Gastroesophageal sphincter (tissue), 4 donors: Measurements from ENCODE around the gene FAM193A. TPM values are rescaled to one million over a fixed set of nuclear protein-coding genes. Genes with fewer than 3 reads are reported as not detected.

Experiments
- ATAC-seq: fragments of 150-250 bp; one replicate; pipeline ENCODE4 v1.9.1; 2016; ENCODE audit warnings: mild to moderate bottlenecking, moderate library complexity
- H3K27ac ChIP-seq, 4 donors: fragments of 200-600 bp; sonication (generic) in 3 of 4; 1 replicate in 3 of 4; 2 replicates in 1 of 4; pipeline ENCODE4 v1.5.1; 2016 to 2019
- H3K27me3 ChIP-seq: fragments of 200-600 bp; sonication (generic); one replicate; pipeline ENCODE4 v1.5.1; 2019
- H3K36me3 ChIP-seq, 2 donors: fragments of 200-600 bp; sonication (generic); one replicate each; pipeline ENCODE4 v1.5.1; 2019; ENCODE audit warnings: control low read depth in 1 of 2
- H3K4me1 ChIP-seq, 3 donors: fragments of 200-600 bp; sonication (generic); 1 replicate in 2 of 3; 2 replicates in 1 of 3; pipeline ENCODE4 v1.5.1; 2016 to 2019; ENCODE audit warnings: control low read depth in 2 of 3
- H3K4me3 ChIP-seq, 2 donors: fragments of 200-600 bp; sonication (generic); one replicate each; pipeline ENCODE4 v1.5.1; 2019; ENCODE audit warnings: mild to moderate bottlenecking in 1 of 2, moderate library complexity in 1 of 2
- H3K9me3 ChIP-seq, 3 donors: fragments of 200-600 bp; sonication (generic); one replicate each; pipeline ENCODE4 v1.5.1; 2017 to 2019; ENCODE audit warnings: control low read depth in 2 of 3
- CTCF ChIP-seq, 4 experiments: fragments of 200-600 bp in 2 of 4; fragments of 450-650 bp in 2 of 4; sonication (generic) in 1 of 4; IDR thresholded peaks; one replicate each; pipeline ENCODE4 v1.5.1; 2017 to 2019; ENCODE audit warnings: antibody characterized with exemption in 4 of 4, mild to moderate bottlenecking in 2 of 4, moderate library complexity in 2 of 4
- EP300 ChIP-seq: sonication (generic); formaldehyde crosslinking; IDR thresholded peaks from one replicate; pipeline ENCODE4 v1.6.1; 2017; ENCODE audit warnings: antibody characterized with exemption, mild to moderate bottlenecking
- POLR2A ChIP-seq, 2 donors: fragments of 450-650 bp; IDR thresholded peaks; one replicate each; pipeline ENCODE4 v1.6.1; 2017; ENCODE audit warnings: antibody characterized with exemption in 2 of 2, mild to moderate bottlenecking in 2 of 2, moderate library complexity in 1 of 2
- POLR2AphosphoS5 ChIP-seq: sonication (generic); formaldehyde crosslinking; IDR thresholded peaks from one replicate; pipeline ENCODE4 v1.6.1; 2017; ENCODE audit warnings: antibody characterized with exemption
- WGBS, 2 donors: methylation state at CpG; one replicate each; pipeline ENCODE4 v1.1.5; 2018; ENCODE audit warnings: low coverage in 1 of 2; 5-methylcytosine and 5-hydroxymethylcytosine counted together
- total RNA-seq, 4 donors: library from RNA; depleted of rRNA; stranded (reverse); fragments of >200 nt; gene quantifications; one replicate each; pipeline ENCODE4 v1.1.0, GENCODE V29; 2016

Gene FAM193A
- total RNA-seq, 4 donors from 2014 or later: 24.5 to 35.6 (median 30.2) TPM

DNA sequence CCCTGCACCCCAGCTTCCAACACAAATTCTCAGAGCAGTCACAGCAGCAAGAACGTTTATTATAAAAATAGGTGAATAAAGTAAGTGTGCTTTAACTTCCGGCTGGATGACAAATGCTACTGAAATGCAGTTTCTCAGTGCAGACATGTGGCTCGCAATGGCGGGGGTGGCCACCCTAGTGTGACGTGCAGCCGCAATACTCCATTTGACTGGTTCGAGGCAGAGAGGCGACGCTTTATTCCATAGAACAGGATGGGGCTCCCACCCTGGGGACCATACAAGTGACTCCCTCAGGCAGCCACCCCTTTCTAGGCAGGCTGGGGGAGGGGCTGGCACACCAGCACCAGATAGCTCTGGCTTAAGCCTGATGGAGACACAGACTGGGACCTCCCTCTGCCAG is 205.2 kb downstream of the FAM193A start:
- WGBS, 2 donors: 58 to 77% methylated on average over 2 to 8 of the region's 9 CpGs
- Histone ChIP-seq H3K9me3 (peaks cover 0 to under 1% (median 0%) of the 10 kb centered on the region in 3 donors), H3K27me3 (no peaks in the 10 kb centered on the region), H3K36me3 (peaks cover 0 to 55% of the 10 kb centered on the region in 2 donors), H3K4me3 (no peak overlapping the region), H3K4me1 (peaks cover 0 to 10% (median 0%) of the 10 kb centered on the region in 3 donors), H3K27ac (no peak overlapping the region)
- TF ChIP-seq POLR2A (IDR thresholded peaks at IDR 0.05) (no peak), POLR2AphosphoS5 (no peak), CTCF (IDR thresholded peaks at IDR 0.05) (no peak), EP300 (no peak)
- ATAC-seq: no peak

- no peak overlapping the region for H3K27ac ChIP-seq
Observed at GRCh38 chr4:2742081-2742822, 205.8 kb downstream of the FAM193A start.

DNA sequence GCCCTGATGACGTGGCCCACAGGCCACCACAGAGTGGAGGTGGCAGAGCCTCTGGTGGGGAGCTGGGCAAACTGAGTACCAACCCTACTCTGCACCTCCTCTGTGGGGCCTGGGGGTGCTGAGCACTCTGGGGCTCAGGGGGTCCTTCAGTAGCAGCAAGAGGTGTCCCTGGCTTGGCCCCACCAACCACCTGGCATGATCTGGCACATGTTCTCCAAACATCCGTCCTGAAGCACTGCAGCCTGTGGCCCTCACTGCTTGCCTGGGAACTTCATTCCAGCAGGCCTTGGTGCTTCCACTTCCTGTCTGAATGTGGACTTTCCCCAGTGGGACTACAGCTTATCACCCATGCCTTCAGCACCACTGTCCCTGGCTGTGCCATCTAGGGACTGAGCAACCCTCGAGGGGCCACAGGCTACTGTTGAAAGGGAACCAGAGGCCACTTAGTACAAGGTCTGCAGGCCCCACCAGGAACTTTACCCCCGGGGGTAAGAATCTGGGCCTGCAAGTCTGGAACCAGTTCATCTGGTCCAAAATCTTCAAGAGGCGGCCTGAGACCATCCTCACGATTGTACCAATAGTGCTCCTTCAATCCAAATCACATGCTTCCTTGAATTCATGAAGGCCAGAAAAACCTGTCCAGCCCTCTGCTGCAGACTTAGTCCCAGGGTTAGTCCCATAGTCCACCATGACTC is 206.5 kb downstream of the FAM193A start:
- H3K27me3 ChIP-seq: no peaks in the 10 kb centered on the region
- no peak for TF ChIP-seq EP300
- TF ChIP-seq CTCF (IDR thresholded peaks at IDR 0.05): no peak
- no peak for TF ChIP-seq POLR2AphosphoS5
- TF ChIP-seq POLR2A (IDR thresholded peaks at IDR 0.05): no peak
- H3K9me3 ChIP-seq: no peaks in the 10 kb centered on the region
- no peak overlapping the region for H3K4me3 ChIP-seq
- no peak overlapping the region for H3K27ac ChIP-seq
- H3K4me1 ChIP-seq: peaks cover 0 to 17% (median 0%) of the 10 kb centered on the region in 3 donors
- no peak for ATAC-seq
- peaks cover 0 to 67% of the 10 kb centered on the region in 2 donors for H3K36me3 ChIP-seq
- no CpG with 5 or more reads among the region's 6 CpGs for WGBS, 2 donors

More at GRCh38 chr4:2742081-2742822, 205.8 kb downstream of the FAM193A start:
- no peak overlapping the region for H3K4me3 ChIP-seq
- TF ChIP-seq POLR2AphosphoS5 (no peak), POLR2A (IDR thresholded peaks at IDR 0.05) (no peak), CTCF (IDR thresholded peaks at IDR 0.05) (no peak), EP300 (no peak)
- no peaks in the 10 kb centered on the region for H3K27me3 ChIP-seq
- no peaks in the 10 kb centered on the region for H3K9me3 ChIP-seq
- H3K4me1 ChIP-seq: peaks cover 0 to 16% (median 0%) of the 10 kb centered on the region in 3 donors
- WGBS, 2 donors: no CpG with 5 or more reads among the region's 27 CpGs
- peaks cover 0 to 61% of the 10 kb centered on the region in 2 donors for H3K36me3 ChIP-seq
- ATAC-seq: no peak

DNA sequence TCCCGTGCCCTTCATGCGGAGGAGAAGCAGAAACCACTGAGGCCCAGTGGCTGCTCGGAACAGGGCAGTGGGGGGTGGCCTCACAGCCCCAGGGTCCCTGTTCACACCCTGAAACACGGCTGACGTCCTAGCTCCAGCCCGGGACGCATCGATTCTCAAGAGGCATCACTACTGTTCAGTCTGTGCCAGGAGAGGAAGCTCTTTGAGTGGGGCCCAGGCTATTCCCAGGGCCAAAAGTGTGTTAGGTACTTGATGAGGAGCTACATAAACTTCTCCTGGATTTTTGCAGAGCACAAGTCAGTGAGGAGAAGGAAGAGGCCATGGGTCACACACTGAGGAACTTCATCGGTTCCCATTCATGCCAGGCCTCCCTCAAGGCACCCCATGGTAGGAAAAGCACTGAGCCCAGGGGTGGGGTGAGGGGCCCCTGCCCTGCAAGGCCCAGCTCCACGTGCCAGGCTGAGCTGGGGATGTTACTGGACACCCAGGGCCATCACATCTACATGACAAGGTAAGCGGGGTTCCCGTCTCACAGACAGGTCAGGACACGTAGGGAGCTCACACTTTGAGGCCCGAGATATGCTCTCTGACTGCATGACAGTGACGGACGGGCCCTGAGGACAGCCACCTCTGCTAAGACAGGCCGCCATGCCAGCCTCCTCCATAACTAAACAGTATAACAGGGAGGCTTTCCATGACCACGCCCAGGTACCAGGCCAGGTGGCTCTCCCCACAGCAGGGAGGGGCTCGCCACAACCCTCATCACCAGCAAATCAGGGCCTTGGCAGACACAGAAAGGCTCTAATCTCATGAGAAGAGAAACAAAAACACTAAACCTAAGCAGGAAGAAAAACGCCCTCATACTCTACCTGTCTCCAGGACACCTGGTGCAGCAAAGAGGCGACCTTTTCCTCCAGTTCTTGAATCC is 207.3 kb downstream of the FAM193A start:
- H3K36me3 ChIP-seq: peaks cover 0 to 67% of the 10 kb centered on the region in 2 donors
- H3K27ac ChIP-seq: no peak overlapping the region
- H3K9me3 ChIP-seq: no peaks in the 10 kb centered on the region
- peaks cover 0 to 17% (median 0%) of the 10 kb centered on the region in 3 donors for H3K4me1 ChIP-seq
- H3K4me3 ChIP-seq: no peak overlapping the region
- TF ChIP-seq POLR2A (IDR thresholded peaks at IDR 0.05): no peak
- no peak for TF ChIP-seq EP300
- TF ChIP-seq POLR2AphosphoS5: no peak
- no peak for TF ChIP-seq CTCF (IDR thresholded peaks at IDR 0.05)
- WGBS, 2 donors: 76 to 84% methylated on average over 6 to 8 of the region's 21 CpGs
- no peak for ATAC-seq
- no peaks in the 10 kb centered on the region for H3K27me3 ChIP-seq
